Neutrophil (primary cell): ENCODE data around the gene ARVCF.

Experiments
- H3K27ac ChIP-seq: fragments of 200-600 bp; sonication (generic); 2 replicates; pipeline ENCODE4 v1.5.1; 2016; ENCODE audit warnings: mild to moderate bottlenecking, moderate library complexity
- H3K27me3 ChIP-seq: fragments of 200-600 bp; sonication (generic); 2 replicates; pipeline ENCODE4 v1.6.0; 2016; ENCODE audit warnings: mild to moderate bottlenecking
- H3K36me3 ChIP-seq: fragments of 200-600 bp; sonication (generic); 2 replicates; pipeline ENCODE4 v1.5.1; 2017
- H3K4me1 ChIP-seq, 2 experiments: fragments of 200-600 bp in 1 of 2; sonication (generic) in 1 of 2; 1 replicate in 1 of 2; 2 replicates in 1 of 2; pipeline versions ENCODE4 v1.5.1 to v1.6.1; 2013 to 2016; ENCODE audit warnings: low read depth in 1 of 2, low read length in 1 of 2, mild to moderate bottlenecking in 1 of 2, moderate library complexity in 1 of 2; ENCODE audit not compliant: control insufficient read depth in 1 of 2, insufficient read depth in 1 of 2
- H3K4me3 ChIP-seq, 2 experiments: fragments of 200-600 bp in 1 of 2; sonication (generic) in 1 of 2; 1 replicate in 1 of 2; 2 replicates in 1 of 2; pipeline ENCODE4 v1.5.1; 2013 to 2016; ENCODE audit warnings: low read depth in 1 of 2, low read length in 1 of 2, mild to moderate bottlenecking in 1 of 2, moderate library complexity in 1 of 2
- H3K9me3 ChIP-seq: fragments of 200-600 bp; sonication (generic); 2 replicates; pipeline ENCODE4 v1.5.1; 2016
- TF ChIP-seq, protein P1 (sequence below): fragments of 200-600 bp; sonication (generic); IDR thresholded peaks from 2 replicates; pipeline ENCODE4 v1.5.1; 2016; ENCODE audit warnings: antibody characterized with exemption

The ARVCF gene

DNA sequence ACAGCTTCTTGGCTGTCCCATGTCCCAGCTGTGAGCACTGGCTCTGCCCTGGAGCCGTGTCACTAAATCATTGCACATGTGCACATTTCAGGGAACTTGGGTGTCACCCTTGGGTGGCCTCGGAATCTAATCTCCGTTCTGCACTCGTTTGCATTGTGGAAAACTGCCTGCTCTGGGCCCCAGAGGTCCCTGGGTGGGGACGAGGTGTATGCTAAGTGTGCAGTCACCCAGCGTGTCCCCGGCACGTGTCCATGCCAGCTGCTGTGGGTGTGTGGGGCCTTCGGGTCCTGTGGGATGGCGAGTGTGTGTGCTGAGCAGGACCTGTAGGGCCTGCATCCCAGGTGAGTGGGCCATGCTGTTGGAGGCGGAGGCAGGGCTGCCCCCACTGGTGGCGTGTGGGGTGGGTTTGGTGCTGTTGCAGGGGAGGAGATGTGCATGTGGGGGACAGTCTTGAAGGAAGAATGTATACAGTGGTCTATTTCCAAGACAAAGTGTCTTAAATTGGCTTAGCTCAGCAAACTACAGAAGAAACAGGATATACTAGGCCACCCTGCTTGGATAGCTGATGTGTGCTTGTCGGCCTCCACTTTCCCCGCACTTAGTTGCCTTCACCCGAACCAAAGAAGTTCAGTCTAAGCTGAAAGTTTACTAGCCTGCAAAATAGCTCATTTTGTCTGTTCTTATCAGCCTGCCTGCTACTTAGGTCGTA is 18.9 kb upstream of the ARVCF start:
- no peaks in the 10 kb centered on the region for H3K27me3 ChIP-seq
- no peaks in the 10 kb centered on the region for H3K9me3 ChIP-seq
- TF ChIP-seq, protein P1, sequence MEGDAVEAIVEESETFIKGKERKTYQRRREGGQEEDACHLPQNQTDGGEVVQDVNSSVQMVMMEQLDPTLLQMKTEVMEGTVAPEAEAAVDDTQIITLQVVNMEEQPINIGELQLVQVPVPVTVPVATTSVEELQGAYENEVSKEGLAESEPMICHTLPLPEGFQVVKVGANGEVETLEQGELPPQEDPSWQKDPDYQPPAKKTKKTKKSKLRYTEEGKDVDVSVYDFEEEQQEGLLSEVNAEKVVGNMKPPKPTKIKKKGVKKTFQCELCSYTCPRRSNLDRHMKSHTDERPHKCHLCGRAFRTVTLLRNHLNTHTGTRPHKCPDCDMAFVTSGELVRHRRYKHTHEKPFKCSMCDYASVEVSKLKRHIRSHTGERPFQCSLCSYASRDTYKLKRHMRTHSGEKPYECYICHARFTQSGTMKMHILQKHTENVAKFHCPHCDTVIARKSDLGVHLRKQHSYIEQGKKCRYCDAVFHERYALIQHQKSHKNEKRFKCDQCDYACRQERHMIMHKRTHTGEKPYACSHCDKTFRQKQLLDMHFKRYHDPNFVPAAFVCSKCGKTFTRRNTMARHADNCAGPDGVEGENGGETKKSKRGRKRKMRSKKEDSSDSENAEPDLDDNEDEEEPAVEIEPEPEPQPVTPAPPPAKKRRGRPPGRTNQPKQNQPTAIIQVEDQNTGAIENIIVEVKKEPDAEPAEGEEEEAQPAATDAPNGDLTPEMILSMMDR = no peak
- H3K36me3 ChIP-seq = peaks cover 83% of the 10 kb centered on the region
- H3K27ac ChIP-seq = no peak overlapping the region
- H3K4me1 ChIP-seq = peaks cover 18 to 23% of the 10 kb centered on the region in 2 experiments
- H3K4me3 ChIP-seq = no peak overlapping the region

DNA sequence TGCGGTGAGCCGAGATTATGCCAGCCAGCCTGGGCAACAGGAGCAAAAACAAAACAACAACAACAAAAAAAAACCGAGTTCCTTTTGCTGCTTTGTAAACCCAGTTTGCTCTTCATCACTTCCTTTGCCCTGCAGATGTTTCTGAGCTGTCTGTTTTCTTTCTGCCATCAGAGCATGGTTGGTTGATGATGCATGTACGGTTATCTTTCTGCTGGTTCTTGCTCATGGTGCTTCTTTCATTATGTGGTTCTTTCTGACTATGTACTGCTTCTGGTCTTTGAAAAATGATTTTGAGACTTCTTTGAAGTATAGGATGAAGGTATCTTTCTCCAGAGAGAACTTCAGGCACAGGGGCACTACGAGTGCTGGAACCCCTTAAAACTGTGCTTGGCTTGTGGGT is 17.5 kb upstream of the ARVCF start:
- TF ChIP-seq, protein P1 = no peak

DNA sequence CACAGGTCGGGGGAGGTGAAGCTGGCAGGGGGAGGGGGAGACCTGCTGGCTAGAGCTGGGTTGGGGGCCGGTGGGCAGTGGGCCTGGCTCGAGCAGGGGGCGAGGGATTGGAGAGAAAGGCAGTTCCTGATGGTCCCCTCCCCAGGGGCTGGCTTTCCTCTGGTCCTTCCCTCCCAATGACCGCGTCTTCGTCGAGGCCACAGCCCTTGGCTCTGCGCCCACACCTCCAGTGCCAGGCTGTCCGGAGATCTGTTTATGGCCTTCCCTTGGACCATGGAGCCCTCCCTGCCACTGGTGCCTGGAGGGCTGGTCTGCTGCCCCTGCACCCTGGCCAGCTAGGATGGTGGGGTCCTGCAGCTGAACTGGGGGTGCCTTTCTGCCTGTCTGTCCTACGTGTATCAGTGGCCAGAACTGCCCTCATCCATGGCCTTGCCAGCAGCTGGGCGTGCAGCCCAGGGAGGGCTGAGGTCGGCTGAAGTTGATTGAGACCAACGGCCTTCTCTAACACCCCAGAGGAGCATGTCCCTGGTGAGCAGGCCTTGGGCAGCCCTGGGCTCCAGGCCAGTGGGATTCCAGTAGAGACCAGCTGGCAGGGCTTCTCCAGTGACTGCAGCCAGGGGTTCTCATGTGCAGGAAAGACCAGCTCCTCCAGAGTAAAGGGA is 16.6 kb upstream of the ARVCF start:
- H3K36me3 ChIP-seq = peaks cover 64% of the 10 kb centered on the region
- TF ChIP-seq, protein P1 = no peak
- no peak overlapping the region for H3K4me3 ChIP-seq
- peaks cover 18 to 23% of the 10 kb centered on the region in 2 experiments for H3K4me1 ChIP-seq
- no peak overlapping the region for H3K27ac ChIP-seq
- H3K9me3 ChIP-seq = no peaks in the 10 kb centered on the region
- no peaks in the 10 kb centered on the region for H3K27me3 ChIP-seq

More for the DNA sequence above, 17.5 kb upstream of the ARVCF start:
- Histone ChIP-seq H3K4me3 (no peak overlapping the region), H3K27ac (no peak overlapping the region), H3K27me3 (no peaks in the 10 kb centered on the region), H3K4me1 (peaks cover 18 to 23% of the 10 kb centered on the region in 2 experiments), H3K9me3 (no peaks in the 10 kb centered on the region), H3K36me3 (peaks cover 74% of the 10 kb centered on the region)

DNA sequence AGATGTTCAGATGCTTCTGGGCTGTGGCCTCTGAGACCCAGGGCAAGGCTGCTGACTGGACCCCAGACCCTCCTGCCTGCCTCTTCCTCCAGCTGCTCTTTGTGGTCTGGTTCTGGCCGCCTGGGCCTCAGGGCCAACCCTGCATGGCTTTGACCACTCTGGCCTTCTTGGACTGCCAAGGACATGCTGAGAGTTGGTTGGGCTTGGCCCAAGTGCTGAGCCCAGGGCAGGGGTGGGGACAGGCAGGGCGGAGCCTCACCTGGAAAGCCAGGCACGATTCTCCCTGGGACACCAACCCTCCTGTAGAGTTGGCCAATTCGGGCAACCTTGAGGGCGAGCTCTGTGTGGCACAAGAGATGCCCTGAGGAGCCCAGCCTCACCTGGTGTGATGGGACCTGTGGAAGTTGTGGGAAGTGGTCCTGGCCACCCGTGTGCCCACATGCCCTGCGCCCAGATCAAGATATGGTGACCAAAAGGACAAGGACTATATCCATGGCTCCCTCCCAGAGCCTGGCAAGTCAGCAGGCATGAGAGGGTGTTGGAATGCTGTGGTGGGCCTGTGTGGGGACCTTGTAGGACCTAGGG is 15.9 kb upstream of the ARVCF start:
- Histone ChIP-seq H3K27me3 (no peaks in the 10 kb centered on the region), H3K27ac (peak overlapping the region; percentile 47), H3K4me1 (peaks cover 18 to 23% of the 10 kb centered on the region in 2 experiments), H3K36me3 (peaks cover 57% of the 10 kb centered on the region), H3K9me3 (no peaks in the 10 kb centered on the region), H3K4me3 (peak overlapping the region in 1 of 2 experiments; percentile 21)
- TF ChIP-seq, protein P1 = no peak

DNA sequence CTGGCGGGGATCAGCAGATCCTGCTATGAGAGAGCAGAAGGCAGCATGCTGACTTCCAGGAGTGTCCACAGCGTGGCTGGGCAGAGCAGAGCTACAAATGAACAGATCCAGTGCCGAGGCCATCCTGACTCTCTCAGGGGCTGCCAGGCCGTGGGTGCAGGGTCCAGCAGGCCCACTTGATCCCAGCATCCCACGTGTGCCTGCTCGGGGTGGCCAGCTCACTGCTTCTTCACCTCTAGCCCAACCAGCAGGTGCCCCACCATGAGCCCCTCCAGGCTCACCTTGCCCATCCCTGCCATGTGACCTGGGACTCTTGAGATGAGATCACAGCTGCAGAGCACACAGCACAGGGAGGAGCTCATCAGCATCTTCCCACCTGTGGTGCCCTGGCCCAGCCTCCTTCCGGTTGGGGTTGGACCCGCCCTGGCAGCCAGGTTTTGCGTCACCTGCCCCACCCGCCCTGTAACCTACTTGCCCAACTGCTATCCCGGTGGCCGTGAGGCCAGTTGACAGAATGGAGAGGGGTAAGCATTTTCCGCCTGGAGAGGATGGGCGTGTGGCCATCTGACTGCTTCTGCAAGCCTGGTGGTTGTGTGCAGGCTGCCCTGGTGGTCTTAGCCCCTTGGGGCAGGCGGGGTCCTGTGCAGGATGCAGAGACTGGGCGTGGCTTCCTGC is 15.2 kb upstream of the ARVCF start:
- H3K9me3 ChIP-seq = no peaks in the 10 kb centered on the region
- peaks cover 56% of the 10 kb centered on the region for H3K36me3 ChIP-seq
- H3K4me3 ChIP-seq = peak overlapping the region in 1 of 2 experiments; percentile 21
- peaks cover 18 to 23% of the 10 kb centered on the region in 2 experiments for H3K4me1 ChIP-seq
- H3K27ac ChIP-seq = peak overlapping the region; percentile 47
- H3K27me3 ChIP-seq = no peaks in the 10 kb centered on the region
- TF ChIP-seq, protein P1 = no peak
